HEK293 (cell line): ENCODE data around the gene ARHGAP1.

Experiments used
- CTCF ChIP-seq: fragments of 450-650 bp; formaldehyde crosslinking; IDR thresholded peaks from 2 replicates; pipeline ENCODE4 v1.5.1; 2016; ENCODE audit warnings: missing biosample characterization, missing genetic modification characterization
- KLF1 ChIP-seq: fragments of 450-650 bp; formaldehyde crosslinking; IDR thresholded peaks from 2 replicates; pipeline ENCODE4 v1.5.1; 2016; ENCODE audit warnings: missing biosample characterization, missing genetic modification characterization
- PRDM4 ChIP-seq: fragments of 450-650 bp; formaldehyde crosslinking; IDR thresholded peaks from 2 replicates; pipeline ENCODE4 v1.5.1; 2017; ENCODE audit warnings: missing biosample characterization, missing genetic modification characterization
- ZBTB1 ChIP-seq: fragments of 450-650 bp; formaldehyde crosslinking; IDR thresholded peaks from 2 replicates; pipeline ENCODE4 v1.5.1; 2016; ENCODE audit warnings: missing biosample characterization, missing genetic modification characterization
- ZNF175 ChIP-seq: fragments of 450-650 bp; formaldehyde crosslinking; IDR thresholded peaks from 2 replicates; pipeline ENCODE4 v1.5.1; 2016; ENCODE audit warnings: missing biosample characterization, missing genetic modification characterization
- ZNF335 ChIP-seq: fragments of 450-650 bp; formaldehyde crosslinking; conservative IDR thresholded peaks from 2 replicates; pipeline ENCODE4 v1.5.1; 2016; ENCODE audit warnings: missing biosample characterization, missing genetic modification characterization
- ZNF37A ChIP-seq: fragments of 450-650 bp; IDR thresholded peaks from 2 replicates; pipeline ENCODE4 v1.5.1; 2018; ENCODE audit warnings: missing biosample characterization, missing genetic modification characterization
- ZNF391 ChIP-seq: fragments of 450-650 bp; formaldehyde crosslinking; IDR thresholded peaks from 2 replicates; pipeline ENCODE4 v1.5.1; 2016; ENCODE audit warnings: low read depth, missing biosample characterization, missing genetic modification characterization, borderline replicate concordance
- ZNF654 ChIP-seq: fragments of 450-650 bp; formaldehyde crosslinking; IDR thresholded peaks from 2 replicates; pipeline ENCODE4 v1.5.1; 2016; ENCODE audit warnings: low read depth, missing biosample characterization, missing genetic modification characterization
- ZNF785 ChIP-seq: fragments of 450-650 bp; formaldehyde crosslinking; IDR thresholded peaks from 2 replicates; pipeline ENCODE4 v1.5.1; 2016; ENCODE audit warnings: missing biosample characterization, missing genetic modification characterization
- ZXDB ChIP-seq: fragments of 450-650 bp; formaldehyde crosslinking; IDR thresholded peaks from 2 replicates; pipeline ENCODE4 v1.5.1; 2016; ENCODE audit warnings: missing biosample characterization, missing genetic modification characterization
- TF ChIP-seq, protein P1 (sequence below): fragments of 450-650 bp; formaldehyde crosslinking; IDR thresholded peaks from 2 replicates; pipeline ENCODE4 v1.5.1; 2016; ENCODE audit warnings: missing biosample characterization, missing genetic modification characterization
- TF ChIP-seq, protein P2 (sequence below): fragments of 450-650 bp; formaldehyde crosslinking; IDR thresholded peaks from 2 replicates; pipeline ENCODE4 v1.5.1; 2016; ENCODE audit warnings: missing biosample characterization, missing genetic modification characterization

- TF ChIP-seq, protein P1, sequence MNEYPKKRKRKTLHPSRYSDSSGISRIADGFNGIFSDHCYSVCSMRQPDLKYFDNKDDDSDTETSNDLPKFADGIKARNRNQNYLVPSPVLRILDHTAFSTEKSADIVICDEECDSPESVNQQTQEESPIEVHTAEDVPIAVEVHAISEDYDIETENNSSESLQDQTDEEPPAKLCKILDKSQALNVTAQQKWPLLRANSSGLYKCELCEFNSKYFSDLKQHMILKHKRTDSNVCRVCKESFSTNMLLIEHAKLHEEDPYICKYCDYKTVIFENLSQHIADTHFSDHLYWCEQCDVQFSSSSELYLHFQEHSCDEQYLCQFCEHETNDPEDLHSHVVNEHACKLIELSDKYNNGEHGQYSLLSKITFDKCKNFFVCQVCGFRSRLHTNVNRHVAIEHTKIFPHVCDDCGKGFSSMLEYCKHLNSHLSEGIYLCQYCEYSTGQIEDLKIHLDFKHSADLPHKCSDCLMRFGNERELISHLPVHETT: no peak
- TF ChIP-seq CTCF (tag by site-specific recombination) (no peak), ZNF175 (tag by site-specific recombination) (no peak), ZXDB (tag by site-specific recombination) (no peak), ZNF391 (tag by site-specific recombination) (no peak), KLF1 (tag by site-specific recombination) (no peak), ZNF37A (tag by site-specific recombination) (no peak), ZNF654 (tag by site-specific recombination) (no peak), PRDM4 (tag by site-specific recombination) (no peak), ZNF785 (tag by site-specific recombination) (no peak), ZBTB1 (no peak), ZNF335 (no peak)
- TF ChIP-seq, protein P2, sequence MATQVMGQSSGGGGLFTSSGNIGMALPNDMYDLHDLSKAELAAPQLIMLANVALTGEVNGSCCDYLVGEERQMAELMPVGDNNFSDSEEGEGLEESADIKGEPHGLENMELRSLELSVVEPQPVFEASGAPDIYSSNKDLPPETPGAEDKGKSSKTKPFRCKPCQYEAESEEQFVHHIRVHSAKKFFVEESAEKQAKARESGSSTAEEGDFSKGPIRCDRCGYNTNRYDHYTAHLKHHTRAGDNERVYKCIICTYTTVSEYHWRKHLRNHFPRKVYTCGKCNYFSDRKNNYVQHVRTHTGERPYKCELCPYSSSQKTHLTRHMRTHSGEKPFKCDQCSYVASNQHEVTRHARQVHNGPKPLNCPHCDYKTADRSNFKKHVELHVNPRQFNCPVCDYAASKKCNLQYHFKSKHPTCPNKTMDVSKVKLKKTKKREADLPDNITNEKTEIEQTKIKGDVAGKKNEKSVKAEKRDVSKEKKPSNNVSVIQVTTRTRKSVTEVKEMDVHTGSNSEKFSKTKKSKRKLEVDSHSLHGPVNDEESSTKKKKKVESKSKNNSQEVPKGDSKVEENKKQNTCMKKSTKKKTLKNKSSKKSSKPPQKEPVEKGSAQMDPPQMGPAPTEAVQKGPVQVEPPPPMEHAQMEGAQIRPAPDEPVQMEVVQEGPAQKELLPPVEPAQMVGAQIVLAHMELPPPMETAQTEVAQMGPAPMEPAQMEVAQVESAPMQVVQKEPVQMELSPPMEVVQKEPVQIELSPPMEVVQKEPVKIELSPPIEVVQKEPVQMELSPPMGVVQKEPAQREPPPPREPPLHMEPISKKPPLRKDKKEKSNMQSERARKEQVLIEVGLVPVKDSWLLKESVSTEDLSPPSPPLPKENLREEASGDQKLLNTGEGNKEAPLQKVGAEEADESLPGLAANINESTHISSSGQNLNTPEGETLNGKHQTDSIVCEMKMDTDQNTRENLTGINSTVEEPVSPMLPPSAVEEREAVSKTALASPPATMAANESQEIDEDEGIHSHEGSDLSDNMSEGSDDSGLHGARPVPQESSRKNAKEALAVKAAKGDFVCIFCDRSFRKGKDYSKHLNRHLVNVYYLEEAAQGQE (tag by site-specific recombination): no peak
Observed at GRCh38 chr11:46682773-46683752, 17.4 kb downstream of the ARHGAP1 start.
